HCT116 (cell line): Measurements from ENCODE around the gene KIAA1671.

Experiments used
- CEBPB ChIP-seq: IDR thresholded peaks from 2 replicates; pipeline ENCODE4 v1.6.1; 2012; ENCODE audit warnings: low read depth
- CTCF ChIP-seq, 3 experiments: fragments of 200-600 bp in 1 of 3; sonication (generic) in 1 of 3; IDR thresholded peaks in 2 of 3; conservative IDR thresholded peaks in 1 of 3; 2 replicates each; pipeline ENCODE4 v1.5.1; 2012 to 2017; ENCODE audit warnings: low read depth in 2 of 3, low read length in 2 of 3, antibody characterized with exemption in 1 of 3, borderline replicate concordance in 1 of 3, control low read depth in 1 of 3, mild to moderate bottlenecking in 1 of 3, mixed read lengths in 1 of 3, mixed run types in 1 of 3, moderate library complexity in 1 of 3; ENCODE audit not compliant: insufficient read depth in 1 of 3
- EZH2 ChIP-seq: fragments of 200-600 bp; sonication (generic); IDR thresholded peaks from 2 replicates; pipeline ENCODE4 v1.6.1; 2017; ENCODE audit warnings: antibody characterized with exemption, mixed run types
- EZH2phosphoT487 ChIP-seq: fragments of 200-600 bp; IDR thresholded peaks from 2 replicates; pipeline ENCODE4 v1.6.1; 2018; ENCODE audit warnings: antibody characterized with exemption, borderline replicate concordance
- SRF ChIP-seq: IDR thresholded peaks from 2 replicates; pipeline ENCODE4 v1.6.1; 2012; ENCODE audit warnings: low read depth
- TCF7L2 ChIP-seq: IDR thresholded peaks from 2 replicates; pipeline ENCODE4 v1.7.0; 2011; ENCODE audit warnings: borderline replicate concordance, inconsistent platforms; ENCODE audit not compliant: insufficient read depth, insufficient read length; ENCODE audit errors: extremely low read depth
- YY1 ChIP-seq: IDR thresholded peaks from 2 replicates; pipeline ENCODE4 v1.6.1; 2011; ENCODE audit warnings: low read length, low read depth, moderate library complexity, mild to moderate bottlenecking; ENCODE audit not compliant: insufficient replicate concordance; ENCODE audit errors: extremely low read depth
- ZNF274 ChIP-seq: fragments of 200-500 bp; sonication (Bioruptor generic); IDR thresholded peaks from 2 replicates; pipeline ENCODE4 v1.6.1; 2014; ENCODE audit warnings: mild to moderate bottlenecking, low read depth, low read length, inconsistent platforms

DNA sequence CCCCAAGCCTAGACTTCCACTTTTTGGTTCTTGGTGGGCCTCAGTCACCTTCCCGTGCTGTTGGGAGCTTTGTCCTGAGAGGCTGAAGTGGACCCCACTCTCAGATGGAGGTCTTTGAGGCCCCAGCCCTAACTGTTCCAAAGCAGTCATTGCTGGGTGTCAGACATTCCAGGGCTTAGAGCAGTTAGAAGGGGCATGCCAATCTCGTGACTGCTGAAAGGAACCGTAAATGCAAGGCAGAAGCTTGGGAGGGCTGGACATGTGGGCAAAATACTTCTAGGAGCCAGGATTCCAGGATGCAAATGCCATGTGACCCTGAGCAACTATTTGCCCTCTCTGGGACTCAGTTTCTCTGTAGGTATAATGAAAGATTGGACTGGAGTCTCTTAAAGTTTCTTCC, 128.3 kb downstream of the KIAA1671 start:
- TF ChIP-seq CTCF (IDR thresholded peaks at IDR 0.05 in 2 of 3, conservative IDR thresholded peaks at IDR 0.05 in 1 of 3; ENCODE audit: borderline replicate concordance in 1 of 3, insufficient read depth in 1 of 3, low read depth in 2 of 3, low read length in 2 of 3) (no peak), YY1 (no peak), TCF7L2 (no peak), EZH2 (no peak), CEBPB (no peak), ZNF274 (no peak), EZH2phosphoT487 (no peak), SRF (no peak)
